Measurements from ENCODE around the gene EVI2B.
"Not testable (repeated sequence)": the region's sequence is repeated elsewhere in the genome, so short reads cannot be mapped to it uniquely, and the experiment has no call there.

EVI2B gene

DNA sequence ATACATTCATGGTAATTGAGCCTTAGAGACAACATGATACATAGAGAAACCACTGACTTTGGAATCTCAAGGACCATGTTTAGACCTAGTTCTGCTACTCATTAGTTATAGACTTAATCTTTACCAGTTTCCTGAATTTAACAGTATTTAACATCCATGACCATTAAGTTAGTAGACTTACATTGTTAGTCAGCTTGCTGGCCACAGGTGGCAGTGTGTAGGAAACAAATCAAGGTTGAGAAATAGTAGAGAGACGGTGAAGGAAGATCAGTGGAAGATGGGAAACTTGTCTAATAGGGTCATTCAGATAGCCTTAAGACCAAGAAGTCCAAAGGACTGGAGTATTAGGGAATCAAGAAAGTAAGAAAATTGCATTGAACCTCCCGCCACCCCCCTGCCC, 47.8 kb downstream of the EVI2B start:
- no peak for FAIRE-seq

GRCh38 chr17:31262923-31263322, 50.9 kb downstream of the EVI2B start:
- not testable (repeated sequence) for FAIRE-seq

DNA sequence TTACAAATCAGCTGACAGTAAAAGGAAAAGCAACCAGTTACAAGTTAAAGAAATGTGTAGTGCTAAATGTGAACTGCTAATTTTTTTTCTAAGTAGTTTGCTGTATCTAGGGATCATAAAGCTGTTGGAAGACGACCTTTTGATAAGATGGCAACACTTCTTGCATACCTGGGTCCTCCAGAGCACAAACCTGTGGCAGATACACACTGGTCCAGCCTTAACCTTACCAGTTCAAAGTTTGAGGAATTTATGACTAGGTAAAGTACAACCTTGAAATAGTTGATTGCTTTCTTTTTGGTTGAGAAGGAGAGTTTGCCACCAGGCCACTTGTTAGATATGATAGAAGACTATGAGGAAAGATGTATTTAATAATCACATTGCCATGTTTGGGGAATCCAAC, 52.3 kb downstream of the EVI2B start:
- no peak for FAIRE-seq

GRCh38 chr17:31260151-31260550, 53.7 kb downstream of the EVI2B start:
- no peak for FAIRE-seq

DNA sequence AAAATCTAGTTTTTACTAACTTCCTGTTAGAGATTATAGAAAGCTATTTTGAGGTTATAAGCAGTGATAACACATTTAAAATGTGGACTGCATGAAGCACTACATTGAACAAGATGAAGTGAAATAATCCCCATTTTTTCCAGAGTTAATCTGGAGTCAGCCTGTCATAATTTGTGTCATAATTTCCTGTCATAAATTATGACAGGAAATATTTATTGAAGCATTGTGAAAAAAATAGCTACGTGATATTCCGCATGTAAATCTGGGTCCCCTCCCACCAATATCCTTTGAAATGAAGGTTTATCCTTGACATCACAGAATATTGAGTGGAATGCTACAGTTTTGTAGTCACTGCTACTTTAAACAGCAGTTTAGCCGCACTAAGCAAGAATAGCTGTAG, 56.9 kb downstream of the EVI2B start:
- FAIRE-seq: no peak

GRCh38 chr17:31254654-31255053, 59.2 kb downstream of the EVI2B start:
- FAIRE-seq: no peak

Data from islet of Langerhans (tissue), 1 donor.